GM12878 (cell line): ENCODE data around the gene ANO4. TPM values are rescaled to one million over a fixed set of nuclear protein-coding genes. Genes with fewer than 3 reads are reported as not detected.

Experiments
- ATAC-seq: fragments of 200-7000 bp; cut with Tn5 transposase; 3 replicates; pipeline ENCODE4 v1.9.1; 2020; ENCODE audit warnings: mild to moderate bottlenecking, moderate library complexity
- BruUV-seq: library from RNA; stranded (reverse); fragments of 400-500 nt; replicated peaks from 2 replicates; lab custom pipeline; 2021; lab: Mats Ljungman, UMichigan
- CTCF ChIA-PET: fragments of 300-600 bp; sonication (Branson Sonifier 250); formaldehyde crosslinking; extraction: SDS; loops from one replicate; lab custom pipeline; 2021; ENCODE audit warnings: inconsistent platforms; lab: Yijun Ruan, JAX
- POLR2A ChIA-PET: fragments of 350-600 bp; formaldehyde crosslinking; extraction: SDS; loops from one replicate; lab custom pipeline; 2021; ENCODE audit warnings: inconsistent platforms; lab: Charles Lee
- RAD21 ChIA-PET: fragments of 300-600 bp; sonication (Branson Sonifier 250); formaldehyde crosslinking; loops from one replicate; lab custom pipeline; 2023; ENCODE audit warnings: antibody characterized with exemption; ENCODE audit not compliant: unreplicated experiment; lab: Charles Lee
- SMC1A ChIA-PET: fragments of 300-600 bp; sonication (Branson Sonifier 250); formaldehyde crosslinking; loops from one replicate; lab custom pipeline; 2023; ENCODE audit not compliant: unreplicated experiment, uncharacterized antibody; lab: Charles Lee
- DNase-seq: peaks from one replicate; pipeline ENCODE4 v3.0.0-alpha.2; 2011; ENCODE audit warnings: low read depth, low spot score
- FAIRE-seq: peaks from 3 replicates; lab custom pipeline; 2011; peaks lifted over from hg19 to GRCh38; lab: Jason Lieb, UNC
- H2AFZ ChIP-seq: 2 replicates; pipeline ENCODE4 v1.6.0; 2011; ENCODE audit warnings: low read depth, low read length, control low read depth; ENCODE audit not compliant: control insufficient read depth
- H3K27ac ChIP-seq: 2 replicates; pipeline ENCODE4 v1.5.1; 2011; ENCODE audit warnings: control low read depth; ENCODE audit not compliant: control insufficient read depth, insufficient read depth
- H3K27me3 ChIP-seq, 2 experiments: replicated peaks in 1 of 2; 2 replicates each; pipeline versions ENCODE4 v1.6.0 to v1.6.1; 2011; ENCODE audit warnings: low read length in 1 of 2; ENCODE audit not compliant: control insufficient read depth in 2 of 2, insufficient read depth in 2 of 2
- H3K36me3 ChIP-seq, 2 experiments: 2 replicates each; pipeline ENCODE4 v1.5.1; 2011; ENCODE audit warnings: low read length in 1 of 2; ENCODE audit not compliant: control insufficient read depth in 2 of 2, insufficient read depth in 2 of 2
- H3K4me1 ChIP-seq: 2 replicates; pipeline ENCODE4 v1.6.1; 2011; ENCODE audit warnings: mild to moderate bottlenecking, low read length, moderate library complexity, mixed read lengths; ENCODE audit not compliant: control insufficient read depth, insufficient read depth
- H3K4me2 ChIP-seq: 2 replicates; pipeline ENCODE4 v1.6.0; 2011; ENCODE audit warnings: control low read depth; ENCODE audit not compliant: control insufficient read depth, insufficient read depth
- H3K4me3 ChIP-seq: fragments of 200-600 bp; sonication (generic); 2 replicates; pipeline ENCODE4 v1.5.1; 2016
- H3K79me2 ChIP-seq: 2 replicates; pipeline ENCODE4 v1.6.0; 2011; ENCODE audit warnings: low read length; ENCODE audit not compliant: control insufficient read depth, insufficient read depth
- H3K9ac ChIP-seq: 2 replicates; pipeline ENCODE4 v1.8.0; 2011; ENCODE audit warnings: low read length, control low read depth, mixed read lengths; ENCODE audit not compliant: control insufficient read depth, insufficient read depth
- H3K9me3 ChIP-seq: replicated peaks from 3 replicates; pipeline ENCODE4 v1.5.1; 2011; ENCODE audit warnings: mild to moderate bottlenecking, low read length; ENCODE audit not compliant: control insufficient read depth, insufficient read depth
- H4K20me1 ChIP-seq: 2 replicates; pipeline ENCODE4 v1.6.0; 2011; ENCODE audit not compliant: control insufficient read depth, insufficient read depth
- ATF2 ChIP-seq: IDR thresholded peaks from 2 replicates; pipeline ENCODE4 v1.6.1; 2012; ENCODE audit warnings: low read length, inconsistent platforms
- BACH1 ChIP-seq: fragments of 450-650 bp; IDR thresholded peaks from 2 replicates; pipeline ENCODE4 v1.6.1; 2017; ENCODE audit warnings: mild to moderate bottlenecking, borderline replicate concordance
- HDAC2 ChIP-seq: fragments of 200-600 bp; sonication (generic); IDR thresholded peaks from 2 replicates; pipeline ENCODE4 v1.6.1; 2017
- HDAC6 ChIP-seq: fragments of 200-600 bp; sonication (generic); IDR thresholded peaks from one replicate; pipeline ENCODE4 v1.8.0; 2017; ENCODE audit warnings: antibody characterized with exemption; ENCODE audit not compliant: unreplicated experiment
- MTA2 ChIP-seq: fragments of 450-650 bp; IDR thresholded peaks from 2 replicates; pipeline ENCODE4 v1.6.1; 2016; ENCODE audit warnings: low read depth, mild to moderate bottlenecking, moderate library complexity
- REST ChIP-seq: IDR thresholded peaks from 2 replicates; pipeline ENCODE4 v1.6.1; 2012; ENCODE audit warnings: mild to moderate bottlenecking, low read depth, low read length
- ZBTB33 ChIP-seq: fragments of 450-650 bp; IDR thresholded peaks from 2 replicates; pipeline ENCODE4 v1.6.1; 2017; ENCODE audit warnings: mild to moderate bottlenecking
- ZNF592 ChIP-seq: fragments of 450-650 bp; IDR thresholded peaks from 2 replicates; pipeline ENCODE4 v1.6.1; 2017; ENCODE audit warnings: mild to moderate bottlenecking, moderate library complexity
- WGBS: methylation state at CpG from one replicate; pipeline ENCODE4 v1.1.6; 2016; ENCODE audit warnings: low lambda C conversion rate; ENCODE audit not compliant: insufficient replicate concordance, insufficient coverage; ENCODE audit errors: missing lambda C conversion rate; 5-methylcytosine and 5-hydroxymethylcytosine counted together
- in situ Hi-C: fragments of 300-500 bp; cut with MboI; formaldehyde crosslinking; loops from 9 replicates; pipeline ENCODE4 v1.14.3; 2018; ENCODE audit warnings: mixed read lengths
- intact Hi-C: fragments of 100-400 bp; cut with micrococcal nuclease; formaldehyde crosslinking; loops from one replicate; pipeline ENCODE4 v1.14.2; 2022; ENCODE audit not compliant: unreplicated experiment
- polyA plus RNA-seq, 11 experiments: library from polyadenylated mRNA; depleted of rRNA in 4 of 11; unstranded in 6 of 11; stranded (reverse) in 5 of 11; fragments of >200 nt; fragmentation: Nextera tagmentation in 4 of 11; fragmentation: Illumina TruSeq in 1 of 11; extraction: Ambion mirVana in 4 of 11; extraction: Trizol in 1 of 11; gene quantifications; 1 replicate in 1 of 11; 2 replicates in 10 of 11; pipeline versions ENCODE4 v1.2.1 to v1.2.3, GENCODE V29; 2011 to 2016; ENCODE audit warnings: inconsistent platforms in 2 of 11, missing spikeins in 2 of 11, low read depth in 1 of 11
- total RNA-seq, 4 experiments: library from RNA; depleted of rRNA in 3 of 4; stranded (reverse); fragments of >200 nt in 3 of 4; fragmentation: Illumina TruSeq in 1 of 4; extraction: Trizol in 1 of 4; gene quantifications; 2 replicates each; pipeline versions ENCODE4 v1.2.1 to v1.2.3, GENCODE V29; 2013 to 2021

The ANO4 gene
- total and polyA plus RNA-seq, 10 of the 15 experiments (the other 5 are each of a cell fraction or from before 2014, with no cell fraction given), result not detected

GRCh38 chr12:100992194-100992593 lies 197.6 kb downstream of the ANO4 start (continued):
- TF ChIP-seq ZNF592 (no peak), ZBTB33 (no peak), ATF2 (no peak), HDAC6 (no peak)

- Histone ChIP-seq H2AFZ (no peak overlapping the region), H3K27me3 (no peaks in the 10 kb centered on the region), H3K4me2 (no peak overlapping the region), H3K4me3 (no peak overlapping the region), H3K9me3 (no peaks in the 10 kb centered on the region), H3K36me3 (no peaks in the 10 kb centered on the region), H3K9ac (no peak overlapping the region), H3K79me2 (no peaks in the 10 kb centered on the region), H3K4me1 (peaks cover 8% of the 10 kb centered on the region), H4K20me1 (no peaks in the 10 kb centered on the region), H3K27ac (no peak overlapping the region)
- no TSS peak for BruUV-seq
- DNase-seq (no peak), FAIRE-seq (no peak), ATAC-seq (no peak)
- in situ Hi-C loops, result no loop called here
- ChIA-PET RAD21 (no interaction called here), SMC1A (no interaction called here), CTCF (no interaction called here), POLR2A (no interaction called here)
- intact Hi-C loops, result no loop called here
- TF ChIP-seq REST, result no peak
- TF ChIP-seq MTA2, result no peak
- no peak for TF ChIP-seq HDAC2
- TF ChIP-seq BACH1, result no peak
- 100% methylated on average over 2 of the region's 2 CpGs for WGBS
These were observed 199.4 kb downstream of the ANO4 start for GRCh38 chr12:100993916-100994450.
